Skin of body (tissue), 2 donors: ENCODE measurements around the gene C1orf35. TPM values are rescaled to one million over a fixed set of nuclear protein-coding genes. Genes with fewer than 3 reads are reported as not detected.

ENCODE experiments used
- DNase-seq: peaks from one replicate; lab custom pipeline; 2025; lab: John Stamatoyannopoulos, UW
- total RNA-seq: library from RNA; depleted of rRNA; stranded (reverse); fragments of >200 nt; gene quantifications from one replicate; pipeline ENCODE4 v1.2.3, GENCODE V29; 2014

The C1orf35 gene
- total RNA-seq: 5.8 TPM

DNA sequence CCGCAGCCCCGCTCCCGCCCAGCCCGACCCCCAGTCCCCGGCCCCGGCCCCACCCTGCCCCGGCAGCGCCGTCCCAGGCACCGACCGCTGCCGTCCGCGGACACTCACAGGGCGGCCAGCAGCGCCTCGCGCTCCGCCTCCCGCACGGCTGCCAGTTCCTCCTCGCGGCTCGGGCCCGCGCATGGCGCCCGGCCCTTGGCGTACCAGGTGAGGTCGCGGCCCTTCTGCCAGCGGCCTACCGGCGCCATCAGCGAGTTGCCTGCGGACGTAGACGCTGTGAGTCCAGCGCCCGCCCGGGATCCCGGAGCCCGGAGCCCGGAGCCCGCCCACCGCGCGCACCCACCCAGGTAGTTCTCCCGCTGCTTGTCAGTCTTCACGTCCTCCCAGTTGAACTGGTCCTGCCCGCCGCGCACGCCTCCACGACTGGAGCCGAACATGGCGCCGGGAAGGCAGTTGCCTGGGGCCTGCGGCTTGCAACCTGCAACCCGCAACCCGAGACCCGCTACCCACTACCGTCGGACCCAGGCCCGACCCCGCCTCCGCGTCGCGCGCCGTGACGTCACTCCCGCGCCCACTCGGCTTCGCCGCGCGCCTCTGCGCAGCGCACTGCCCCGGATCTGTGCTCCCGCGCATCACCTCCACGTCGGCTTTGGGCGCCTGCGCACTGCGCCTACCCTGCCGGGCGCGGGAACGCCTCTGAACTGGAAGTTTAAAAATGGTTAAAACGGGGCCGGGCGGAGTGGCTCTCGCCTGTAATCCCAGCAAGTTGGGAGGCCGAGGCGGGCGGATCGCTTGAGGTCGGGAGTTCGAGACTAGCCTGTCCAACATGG is at the start of gene C1orf35:
TSS of gene C1orf35 (minus strand) at position 535 of the 830 bp plus-strand sequence. CDS start at position 437, 98 bp downstream.
- peak; percentile 90 for DNase-seq

DNA sequence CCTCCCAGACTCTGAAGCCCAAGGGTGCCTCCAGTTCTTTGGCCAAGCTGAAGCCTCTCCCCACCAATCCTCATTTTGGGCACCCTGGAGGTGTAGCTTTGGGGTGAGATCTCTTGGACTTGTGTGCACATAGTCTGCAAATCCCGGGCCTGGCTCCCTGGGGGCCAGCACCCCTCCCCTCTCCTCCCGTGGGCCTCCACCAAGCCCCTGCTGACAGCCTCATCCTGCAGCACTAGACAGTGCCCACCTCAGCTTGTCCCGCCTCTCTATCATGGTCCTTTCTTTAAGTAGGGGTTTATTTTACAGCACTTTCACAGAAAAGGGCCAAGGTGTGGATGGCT is 49.8 kb upstream of the C1orf35 start:
- no peak for DNase-seq

DNA sequence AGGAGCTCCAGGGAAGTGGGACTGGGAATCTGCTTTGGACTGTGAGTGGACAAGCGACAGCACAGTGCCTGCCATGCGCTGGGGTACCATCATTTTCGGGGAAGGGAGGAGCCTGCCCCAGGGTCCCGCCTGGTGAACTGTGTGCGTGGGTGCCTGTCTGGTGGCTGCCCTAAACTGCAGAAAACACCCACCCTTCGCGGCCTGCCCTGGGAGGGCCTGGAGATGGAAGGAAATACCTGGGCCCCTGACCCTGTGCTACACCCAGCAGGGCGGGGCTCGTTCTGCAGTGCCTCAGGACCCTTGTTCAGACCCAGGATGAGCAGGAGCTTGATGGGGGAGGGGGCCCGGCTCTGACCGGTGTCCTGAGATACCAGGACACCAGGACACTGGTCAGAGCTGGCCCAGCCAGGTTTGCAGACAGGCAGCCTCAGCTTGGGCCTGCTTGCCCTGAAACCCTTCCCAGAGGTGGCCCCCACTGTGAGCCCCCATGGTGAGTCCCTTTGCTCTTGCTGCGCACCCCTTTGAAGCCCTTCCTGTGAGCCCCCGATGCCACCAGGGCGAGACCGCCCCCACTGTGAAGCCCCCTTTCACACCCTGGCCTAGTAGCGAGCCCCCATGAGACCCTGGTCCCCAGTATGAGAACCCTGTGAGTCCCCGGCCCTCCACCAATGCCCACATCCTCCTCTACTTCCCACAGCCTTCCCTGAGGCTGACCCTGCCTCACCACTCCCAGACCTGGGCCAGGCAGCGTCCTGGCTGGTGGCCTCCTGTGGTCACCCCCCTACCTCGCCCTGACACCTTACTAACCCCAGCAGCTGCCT is 49.2 kb upstream of the C1orf35 start:
- DNase-seq: no peak

GRCh38 chr1:228151180-228151925 is 48.2 kb upstream of the C1orf35 start:
- no peak for DNase-seq

GRCh38 chr1:228150461-228151179 is 47.5 kb upstream of the C1orf35 start:
- peak; percentile 64 for DNase-seq

GRCh38 chr1:228150120-228150460 is 47.0 kb upstream of the C1orf35 start:
- no peak for DNase-seq

DNA sequence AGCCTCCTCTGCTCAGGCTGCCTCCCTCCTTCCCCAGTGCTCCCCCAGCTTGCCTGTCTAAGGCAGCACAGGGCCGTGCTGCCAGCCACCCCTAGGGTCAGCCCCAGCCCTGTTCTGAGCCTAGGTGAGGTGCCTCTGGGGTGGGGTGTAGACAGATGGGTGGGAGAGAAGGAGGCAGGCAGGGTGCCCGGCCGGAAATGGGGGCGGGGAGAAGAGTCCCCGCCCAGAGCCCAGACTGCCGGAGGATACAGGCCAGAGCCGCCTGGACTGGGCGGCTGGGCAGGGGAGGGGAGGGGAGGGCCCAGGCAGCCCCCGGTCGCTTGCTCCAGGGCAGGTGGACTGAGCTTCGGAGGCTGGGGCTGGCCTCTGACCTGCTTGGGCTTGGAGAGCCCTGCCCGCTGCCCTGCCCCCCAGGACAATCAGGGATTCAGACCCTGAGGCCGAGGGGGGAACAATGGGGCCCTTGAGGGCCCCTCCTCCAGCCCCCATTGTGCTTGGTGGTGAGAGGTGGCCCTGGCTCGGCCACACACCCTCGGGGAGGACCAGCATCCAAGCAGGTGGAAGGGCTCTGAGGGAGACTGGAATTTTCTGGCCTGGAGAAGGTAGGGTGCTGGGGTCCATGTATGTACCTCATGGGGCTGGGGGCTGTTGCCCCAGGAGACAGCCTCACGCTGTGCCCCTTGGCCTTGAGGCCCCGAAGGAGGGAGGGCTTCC is 46.4 kb upstream of the C1orf35 start, which contains the start of gene GJC2:
TSS of gene GJC2 (plus strand) at position 525 of the 714 bp plus-strand sequence. CDS start 7,829 bp downstream, outside the sequence.
- no peak for DNase-seq

- DNase-seq: no peak
Observed at GRCh38 chr1:228148935-228149405, 45.8 kb upstream of the C1orf35 start.

DNA sequence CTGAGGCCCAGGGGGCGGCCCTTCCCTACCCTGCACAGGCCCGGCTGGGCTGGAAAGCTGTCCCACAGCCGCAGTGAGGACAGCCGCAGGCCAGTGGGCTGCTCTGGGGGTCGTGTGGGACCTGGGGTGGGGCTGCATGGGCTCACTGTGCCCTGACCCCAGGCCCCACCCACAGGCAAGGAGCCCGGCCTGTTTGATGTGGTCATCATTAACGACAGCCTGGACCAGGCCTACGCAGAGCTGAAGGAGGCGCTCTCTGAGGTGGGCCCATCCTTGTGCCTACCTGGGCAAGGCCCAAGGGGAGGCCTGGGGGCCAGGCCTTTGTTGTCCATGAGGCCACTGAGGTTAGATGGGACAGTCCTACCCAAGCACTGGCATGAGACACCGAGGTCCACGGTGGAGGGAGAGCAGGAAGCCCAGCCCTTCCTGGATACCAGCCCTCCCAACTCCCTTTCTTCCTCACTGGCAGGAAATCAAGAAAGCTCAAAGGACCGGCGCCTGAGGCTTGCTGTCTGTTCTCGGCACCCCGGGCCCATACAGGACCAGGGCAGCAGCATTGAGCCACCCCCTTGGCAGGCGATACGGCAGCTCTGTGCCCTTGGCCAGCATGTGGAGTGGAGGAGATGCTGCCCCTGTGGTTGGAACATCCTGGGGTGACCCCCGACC is 45.2 kb upstream of the C1orf35 start:
- no peak for DNase-seq

- DNase-seq: no peak
Observed at GRCh38 chr1:228147768-228148167, 44.6 kb upstream of the C1orf35 start.

DNA sequence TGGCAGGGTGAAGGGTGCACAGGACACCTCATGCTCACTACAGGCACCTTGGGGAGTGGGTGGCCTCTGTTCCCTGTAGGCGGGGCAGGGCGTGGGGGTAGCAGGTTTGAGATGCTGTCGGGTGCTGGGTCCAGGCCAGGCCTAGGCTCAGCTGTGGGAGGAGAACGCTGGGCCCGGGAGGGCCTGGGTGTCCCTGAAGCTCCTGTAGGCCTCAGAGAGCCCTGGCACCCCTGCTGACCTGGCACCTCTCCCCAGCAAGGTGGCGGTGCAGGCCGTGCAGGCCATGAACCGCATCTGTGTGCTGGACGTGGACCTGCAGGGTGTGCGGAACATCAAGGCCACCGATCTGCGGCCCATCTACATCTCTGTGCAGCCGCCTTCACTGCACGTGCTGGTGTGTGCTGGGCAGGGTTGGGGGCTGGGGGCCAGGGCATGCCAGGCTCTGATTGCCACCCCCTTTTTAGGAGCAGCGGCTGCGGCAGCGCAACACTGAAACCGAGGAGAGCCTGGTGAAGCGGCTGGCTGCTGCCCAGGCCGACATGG is 44.1 kb upstream of the C1orf35 start:
- no peak for DNase-seq

GRCh38 chr1:228146417-228147150 is 43.5 kb upstream of the C1orf35 start:
- DNase-seq: no peak

GRCh38 chr1:228145463-228146416 is 42.6 kb upstream of the C1orf35 start:
- DNase-seq: no peak

- no peak for DNase-seq
Observed at GRCh38 chr1:228144993-228145343, 41.8 kb upstream of the C1orf35 start.

DNA sequence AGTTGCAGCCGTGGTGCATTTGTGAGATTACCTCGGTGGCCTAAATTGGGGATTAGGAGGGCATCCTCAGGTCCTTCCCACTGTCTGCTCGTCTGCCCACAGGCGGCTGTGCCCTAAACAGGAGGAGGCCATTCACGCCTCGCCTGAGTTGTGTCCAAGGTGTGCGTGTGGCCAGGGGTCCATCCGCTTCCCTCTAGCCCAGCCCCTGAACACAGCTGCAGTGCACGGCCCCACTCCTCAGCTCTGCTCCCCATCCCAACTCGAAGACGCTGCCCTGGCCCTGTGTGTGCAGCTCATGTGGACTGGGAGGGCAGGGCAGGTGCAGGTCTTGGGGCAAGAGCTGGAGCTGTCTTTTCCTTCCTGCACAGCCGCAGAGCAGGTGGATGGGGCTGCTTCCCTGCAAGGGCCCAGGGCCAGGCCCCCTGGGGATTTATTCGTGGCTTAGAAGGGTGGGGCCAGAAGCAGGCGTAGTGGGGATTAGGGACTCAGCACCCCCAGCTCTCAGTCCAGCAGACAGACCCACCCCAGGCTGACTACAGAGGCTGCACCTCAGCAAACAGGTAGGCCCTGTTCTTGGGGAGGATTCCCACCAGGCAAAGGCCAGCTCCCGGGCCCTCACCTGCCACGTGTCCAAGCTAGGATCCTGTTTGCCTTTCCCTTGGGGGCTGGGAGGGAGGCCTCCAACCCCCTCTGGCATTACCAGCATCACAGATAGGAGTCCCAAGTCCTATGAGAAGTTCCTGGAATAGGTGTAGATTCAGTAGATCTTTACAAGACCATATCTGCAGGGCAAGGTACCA is 41.3 kb upstream of the C1orf35 start:
- DNase-seq: no peak

DNA sequence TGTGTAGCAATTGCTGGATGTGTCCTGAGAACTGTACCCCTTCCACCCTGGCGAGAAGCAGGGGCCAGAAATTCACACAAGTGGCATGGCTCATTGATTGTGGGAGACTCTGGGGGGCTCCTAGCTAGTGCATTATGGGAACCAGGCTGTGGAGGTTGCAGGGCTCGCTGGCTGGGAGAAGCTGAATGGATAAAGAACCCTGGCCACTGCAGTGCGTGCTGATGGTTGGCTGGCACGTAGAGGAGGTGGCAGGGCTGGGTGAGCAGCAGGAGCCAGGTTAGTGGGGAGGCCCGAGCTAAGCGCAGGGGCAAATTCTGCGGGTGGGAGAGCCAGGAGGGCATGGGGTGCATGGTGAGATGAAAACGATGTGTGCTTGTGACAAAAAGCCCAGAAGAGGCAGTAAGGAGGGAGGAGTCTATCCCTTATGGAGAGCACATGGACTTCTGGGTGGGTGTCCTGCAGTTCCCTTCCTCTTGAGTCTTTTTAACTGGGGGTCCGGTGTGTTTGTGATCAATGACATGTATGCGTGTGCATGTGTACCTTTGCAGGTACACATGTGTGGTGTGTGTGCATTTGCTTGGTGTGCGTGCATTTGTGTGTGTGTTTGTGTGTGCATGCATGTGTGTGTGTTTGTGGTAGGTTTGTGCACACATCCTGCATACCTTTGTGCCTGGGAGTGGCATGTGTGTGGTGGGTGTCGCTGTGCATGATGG is 40.5 kb upstream of the C1orf35 start:
- DNase-seq: no peak
